BE2C (cell line): Measurements from ENCODE around the gene AP2A2.
"Not testable (repeated sequence)": the region's sequence is repeated elsewhere in the genome, so short reads cannot be mapped to it uniquely, and the experiment has no call there.

Source experiments
- DNase-seq: peaks from one replicate; pipeline ENCODE4 v3.0.0-alpha.2; 2020
- H3K27me3 ChIP-seq: fragments of 250-450 bp; sonication (Bioruptor Pico); 2 replicates; pipeline ENCODE4 v1.5.1; 2020; ENCODE audit warnings: mild to moderate bottlenecking
- H3K36me3 ChIP-seq: fragments of 250-450 bp; sonication (Bioruptor Pico); 2 replicates; pipeline ENCODE4 v1.5.1; 2020; ENCODE audit warnings: mild to moderate bottlenecking
- H3K4me1 ChIP-seq: fragments of 250-450 bp; sonication (Bioruptor Pico); 2 replicates; pipeline ENCODE4 v1.5.1; 2020
- H3K4me3 ChIP-seq: 2 replicates; pipeline ENCODE4 v1.5.1; 2011; ENCODE audit warnings: low read depth, low read length
- H3K9me3 ChIP-seq: fragments of 250-450 bp; sonication (Bioruptor Pico); 2 replicates; pipeline ENCODE4 v1.5.1; 2020
- CTCF ChIP-seq: IDR thresholded peaks from 2 replicates; pipeline ENCODE4 v1.5.1; 2012; ENCODE audit warnings: mild to moderate bottlenecking, low read depth, low read length

AP2A2 gene

GRCh38 chr11:1014276-1014675 is 88.6 kb downstream of the AP2A2 start:
- Histone ChIP-seq H3K4me1 (no peaks in the 10 kb centered on the region; the same call in none of the 2 replicates), H3K36me3 (peaks cover 20% of the 10 kb centered on the region), H3K4me3 (no peak overlapping the region), H3K9me3 (no peaks in the 10 kb centered on the region), H3K27me3 (no peaks in the 10 kb centered on the region)
- TF ChIP-seq CTCF = no peak
- no peak for DNase-seq

- TF ChIP-seq CTCF = no peak
- Histone ChIP-seq H3K9me3 (no peaks in the 10 kb centered on the region), H3K4me3 (no peak overlapping the region), H3K27me3 (no peaks in the 10 kb centered on the region), H3K36me3 (peaks cover 14% of the 10 kb centered on the region), H3K4me1 (no peaks in the 10 kb centered on the region; the same call in none of the 2 replicates)
- DNase-seq = no peak
Measured at GRCh38 chr11:1015064-1015463, 89.4 kb downstream of the AP2A2 start.

GRCh38 chr11:1015826-1016545 is 90.3 kb downstream of the AP2A2 start:
- no peaks in the 10 kb centered on the region for H3K27me3 ChIP-seq
- no peaks in the 10 kb centered on the region for H3K9me3 ChIP-seq
- H3K4me3 ChIP-seq = no peak overlapping the region
- TF ChIP-seq CTCF = no peak
- H3K4me1 ChIP-seq = no peaks in the 10 kb centered on the region; the same call in none of the 2 replicates
- no peak for DNase-seq
- peaks cover 6% of the 10 kb centered on the region for H3K36me3 ChIP-seq

GRCh38 chr11:1016610-1017126 is 91.0 kb downstream of the AP2A2 start:
- not testable (repeated sequence) for H3K4me1 ChIP-seq, DNase-seq, H3K36me3 ChIP-seq, H3K4me3 ChIP-seq, H3K27me3 ChIP-seq, H3K9me3 ChIP-seq

- TF ChIP-seq CTCF = no peak
- Histone ChIP-seq H3K36me3 (no peaks in the 10 kb centered on the region), H3K27me3 (no peaks in the 10 kb centered on the region), H3K4me1 (no peaks in the 10 kb centered on the region; the same call in none of the 2 replicates), H3K9me3 (no peaks in the 10 kb centered on the region), H3K4me3 (no peak overlapping the region)
- DNase-seq = peak; percentile 22
Measured at GRCh38 chr11:1017269-1018005, 91.8 kb downstream of the AP2A2 start.

GRCh38 chr11:1018091-1018490 is 92.4 kb downstream of the AP2A2 start:
- H3K27me3 ChIP-seq = no peaks in the 10 kb centered on the region
- no peak overlapping the region for H3K4me3 ChIP-seq
- no peak for TF ChIP-seq CTCF

More at GRCh38 chr11:1018091-1018490, 92.4 kb downstream of the AP2A2 start:
- no peaks in the 10 kb centered on the region for H3K9me3 ChIP-seq
- DNase-seq = no peak
- H3K36me3 ChIP-seq = no peaks in the 10 kb centered on the region
- H3K4me1 ChIP-seq = no peaks in the 10 kb centered on the region; the same call in 1 of the 2 replicates
